ENCODE measurements around the gene SMYD2.

SMYD2 gene

DNA sequence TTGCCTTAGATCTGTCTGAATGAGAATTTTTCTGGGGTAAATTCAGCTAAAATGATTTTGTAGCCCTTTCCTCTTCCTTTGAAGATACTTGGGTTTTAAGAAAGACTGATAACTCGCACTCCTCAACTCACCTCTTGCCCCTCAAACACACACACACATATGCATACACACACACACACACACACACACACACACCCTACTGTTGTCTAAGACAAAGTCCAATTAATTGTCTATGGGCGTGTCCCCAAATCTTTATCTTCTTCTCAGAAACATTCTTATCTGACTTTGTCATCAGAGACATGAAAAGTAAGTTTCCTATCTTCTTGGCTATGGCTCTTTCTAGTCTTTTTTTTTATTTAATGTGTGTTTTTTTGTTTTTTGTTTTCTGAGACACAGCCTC, 36.1 kb upstream of the SMYD2 start:
- H3K4me3 ChIP-seq (ENCODE audit: low read length) = no peak overlapping the region
- TF ChIP-seq, protein P1, sequence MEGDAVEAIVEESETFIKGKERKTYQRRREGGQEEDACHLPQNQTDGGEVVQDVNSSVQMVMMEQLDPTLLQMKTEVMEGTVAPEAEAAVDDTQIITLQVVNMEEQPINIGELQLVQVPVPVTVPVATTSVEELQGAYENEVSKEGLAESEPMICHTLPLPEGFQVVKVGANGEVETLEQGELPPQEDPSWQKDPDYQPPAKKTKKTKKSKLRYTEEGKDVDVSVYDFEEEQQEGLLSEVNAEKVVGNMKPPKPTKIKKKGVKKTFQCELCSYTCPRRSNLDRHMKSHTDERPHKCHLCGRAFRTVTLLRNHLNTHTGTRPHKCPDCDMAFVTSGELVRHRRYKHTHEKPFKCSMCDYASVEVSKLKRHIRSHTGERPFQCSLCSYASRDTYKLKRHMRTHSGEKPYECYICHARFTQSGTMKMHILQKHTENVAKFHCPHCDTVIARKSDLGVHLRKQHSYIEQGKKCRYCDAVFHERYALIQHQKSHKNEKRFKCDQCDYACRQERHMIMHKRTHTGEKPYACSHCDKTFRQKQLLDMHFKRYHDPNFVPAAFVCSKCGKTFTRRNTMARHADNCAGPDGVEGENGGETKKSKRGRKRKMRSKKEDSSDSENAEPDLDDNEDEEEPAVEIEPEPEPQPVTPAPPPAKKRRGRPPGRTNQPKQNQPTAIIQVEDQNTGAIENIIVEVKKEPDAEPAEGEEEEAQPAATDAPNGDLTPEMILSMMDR (IDR thresholded peaks at IDR 0.05; ENCODE audit: insufficient read depth, low read depth, low read length, missing control alignments) = no peak
- no peak for DNase-seq (ENCODE audit: low read depth)

DNA sequence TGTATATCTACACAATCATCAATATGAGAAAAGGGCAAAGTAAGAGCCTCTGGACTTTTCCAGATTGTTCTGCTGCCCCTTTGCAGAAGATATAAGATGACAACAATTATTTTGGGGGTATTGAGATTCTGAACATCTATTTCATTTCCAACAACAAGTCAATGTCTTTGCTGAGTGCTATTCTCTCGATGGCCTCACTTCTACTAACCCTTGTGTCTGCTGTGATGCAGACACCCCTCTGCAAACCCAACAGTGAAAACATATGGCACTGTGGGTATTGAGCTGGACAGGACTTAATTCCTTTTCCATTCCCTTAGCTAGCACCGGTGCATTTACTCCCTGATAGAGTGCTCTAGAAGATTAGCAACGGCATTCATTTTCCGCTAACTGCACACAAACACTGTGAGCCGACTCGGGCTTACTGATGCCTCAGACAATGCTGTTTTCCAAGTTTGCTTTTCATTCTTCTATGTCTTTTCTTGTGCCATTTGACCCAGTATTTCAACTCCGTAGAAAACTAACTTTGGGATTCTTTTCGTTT, 33.4 kb upstream of the SMYD2 start:
- H3K4me3 ChIP-seq (ENCODE audit: low read length) = no peak overlapping the region
- DNase-seq (ENCODE audit: low read depth) = no peak
- TF ChIP-seq, protein P1 (IDR thresholded peaks at IDR 0.05; ENCODE audit: insufficient read depth, low read depth, low read length, missing control alignments) = no peak

DNA sequence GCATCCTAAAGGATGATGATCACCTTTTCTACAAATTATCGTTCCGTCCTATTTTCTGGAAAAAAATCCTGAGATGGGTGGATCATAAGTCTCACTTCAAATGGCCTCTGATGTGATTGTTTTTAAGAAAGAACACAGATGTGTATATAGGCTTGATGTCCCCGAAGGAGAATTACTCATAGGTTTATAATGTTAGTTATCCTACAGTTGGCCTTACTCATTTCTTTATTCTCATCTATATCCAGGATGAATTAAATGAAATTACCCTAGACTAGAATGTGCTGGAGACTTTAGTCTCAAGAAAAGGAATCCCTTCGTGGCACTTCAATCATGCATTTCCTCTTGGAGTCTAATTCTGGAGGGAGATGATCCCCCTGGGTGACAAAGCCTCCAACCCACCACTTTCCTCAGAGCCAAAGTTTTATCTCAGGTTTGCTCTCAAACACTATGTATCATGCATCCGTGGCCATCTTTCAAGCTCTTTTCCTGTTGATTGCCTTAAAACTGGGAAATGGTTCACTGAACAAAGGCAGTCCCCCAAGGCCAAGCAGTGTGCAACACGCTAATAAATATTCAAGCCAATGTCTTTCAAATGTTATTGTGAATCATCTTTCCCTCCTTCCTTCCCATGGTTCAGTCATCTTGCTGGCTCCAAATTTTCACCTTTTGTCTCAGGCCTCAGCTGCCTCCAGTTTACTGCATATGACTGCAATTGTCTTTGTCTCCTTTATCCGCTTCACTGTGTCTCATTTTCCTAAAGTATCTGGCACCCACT, 32.5 kb upstream of the SMYD2 start:
- no peak overlapping the region for H3K4me3 ChIP-seq (ENCODE audit: low read length)
- TF ChIP-seq, protein P1 (IDR thresholded peaks at IDR 0.05; ENCODE audit: insufficient read depth, low read depth, low read length, missing control alignments) = no peak
- DNase-seq (ENCODE audit: low read depth) = no peak

DNA sequence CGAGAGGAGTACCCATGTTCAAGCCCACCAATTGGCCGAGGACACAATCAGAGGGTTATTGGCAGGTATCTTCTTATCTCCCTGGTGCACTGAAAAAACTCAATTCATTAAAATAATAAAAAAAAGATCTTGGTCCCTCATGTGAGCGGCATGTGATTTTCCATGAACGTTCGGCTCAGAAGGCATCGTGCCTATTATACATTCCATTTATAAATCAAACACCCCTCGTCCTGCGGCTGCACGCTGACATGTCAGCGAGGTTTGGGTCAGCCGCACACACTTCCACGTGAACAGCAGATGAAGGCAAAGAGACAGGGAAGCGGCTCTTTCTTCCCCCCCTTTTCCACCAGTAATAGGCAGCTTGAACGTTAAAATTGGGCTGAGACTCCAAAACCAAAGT, 31.3 kb upstream of the SMYD2 start:
- H3K4me3 ChIP-seq (ENCODE audit: low read length) = no peak overlapping the region
- TF ChIP-seq, protein P1 (IDR thresholded peaks at IDR 0.05; ENCODE audit: insufficient read depth, low read depth, low read length, missing control alignments) = no peak
- no peak for DNase-seq (ENCODE audit: low read depth)

DNA sequence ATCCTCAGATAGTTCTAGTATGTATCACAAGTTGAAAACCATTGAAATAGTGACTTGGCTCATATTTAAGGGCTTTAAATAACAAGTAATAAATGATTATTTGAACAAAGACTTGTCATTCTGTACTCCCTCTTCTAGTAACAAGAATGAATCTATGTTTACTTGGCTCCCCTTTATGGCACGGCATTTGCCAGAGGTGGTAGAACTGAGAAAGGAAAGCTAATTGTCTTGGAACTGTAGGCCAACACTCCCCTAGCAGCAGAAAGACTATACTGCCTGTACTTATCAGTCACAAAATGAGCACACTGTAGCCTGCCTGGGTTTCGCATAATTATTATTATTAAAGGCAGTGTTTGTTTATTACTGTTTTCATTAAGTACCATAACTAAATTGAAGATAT, 29.6 kb upstream of the SMYD2 start:
- no peak for DNase-seq (ENCODE audit: low read depth)
- H3K4me3 ChIP-seq (ENCODE audit: low read length) = no peak overlapping the region
- TF ChIP-seq, protein P1 (IDR thresholded peaks at IDR 0.05; ENCODE audit: insufficient read depth, low read depth, low read length, missing control alignments) = no peak

DNA sequence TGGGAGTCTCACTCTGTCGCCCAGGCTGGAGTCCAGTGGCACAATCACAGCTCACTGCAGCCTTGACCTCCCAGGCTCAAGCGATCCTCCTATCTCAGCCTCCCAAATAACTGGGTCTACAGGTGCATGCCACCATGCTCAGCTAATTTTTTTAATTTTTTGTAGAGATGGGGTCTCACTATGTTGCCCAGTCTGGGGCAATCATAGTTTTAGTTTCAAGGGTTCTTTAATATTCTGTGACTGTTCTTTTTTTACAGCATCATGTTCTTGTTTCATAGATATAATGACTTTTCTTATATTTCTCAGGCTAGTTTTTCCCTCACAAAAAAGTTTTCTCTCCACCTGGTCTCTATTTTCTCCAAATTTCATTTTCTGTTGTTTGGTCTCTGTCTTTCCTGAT, 25.4 kb upstream of the SMYD2 start:
- no peak overlapping the region for H3K4me3 ChIP-seq (ENCODE audit: low read length)
- no peak for DNase-seq (ENCODE audit: low read depth)
- TF ChIP-seq, protein P1 (IDR thresholded peaks at IDR 0.05; ENCODE audit: insufficient read depth, low read depth, low read length, missing control alignments) = no peak
